ENCODE data around the gene NUDT21. TPM values are rescaled to one million over a fixed set of nuclear protein-coding genes. Genes with fewer than 3 reads are reported as not detected.

NUDT21 gene
- total and polyA plus RNA-seq, 7 donors: 16.9 to 52.4 (median 41.1) TPM

GRCh38 chr16:56422896-56423441 lies 28.2 kb downstream of the NUDT21 start:
- Histone ChIP-seq H3K27ac (peak overlapping the region; percentile 94), H3K4me3 (peak overlapping the region; percentile 94), H3K36me3 (ENCODE audit: insufficient read depth in 1 of 2, low read depth in 1 of 2) (no peaks in the 10 kb centered on the region), H3K9me3 (no peaks in the 10 kb centered on the region), H3K27me3 (ENCODE audit: insufficient read depth in 3 of 3, low read length in 2 of 3) (no peaks in the 10 kb centered on the region), H3K4me1 (peaks cover 37% of the 10 kb centered on the region)
- intact Hi-C loops (cut with DNase I): no loop called here
- no peak for TF ChIP-seq CTCF (IDR thresholded peaks at IDR 0.05)
- ATAC-seq: no peak
- 73 to 79% (median 74%) methylated on average over 4 of the region's 4 CpGs for WGBS, 3 donors
- no peak for DNase-seq

- intact Hi-C loops (cut with DNase I): no loop called here
- WGBS, 3 donors: 83 to 86% (median 84%) methylated on average over 5 of the region's 5 CpGs
- H3K4me1 ChIP-seq: peaks cover 37% of the 10 kb centered on the region
- ATAC-seq (no peak), DNase-seq (no peak)
- no peaks in the 10 kb centered on the region for H3K36me3 ChIP-seq (ENCODE audit: insufficient read depth in 1 of 2, low read depth in 1 of 2)
- no peaks in the 10 kb centered on the region for H3K9me3 ChIP-seq
- no peak overlapping the region for H3K27ac ChIP-seq
- no peaks in the 10 kb centered on the region for H3K27me3 ChIP-seq (ENCODE audit: insufficient read depth in 3 of 3, low read length in 2 of 3)
- peak overlapping the region; percentile 94 for H3K4me3 ChIP-seq
- TF ChIP-seq CTCF (IDR thresholded peaks at IDR 0.05): no peak
Measured at GRCh38 chr16:56421976-56422669, 29.0 kb downstream of the NUDT21 start.

GRCh38 chr16:56421313-56421712 lies 29.8 kb downstream of the NUDT21 start:
- no peak for ATAC-seq
- peaks cover 40% of the 10 kb centered on the region for H3K4me1 ChIP-seq
- WGBS, 3 donors: 83 to 93% (median 85%) methylated on average over 2 of the region's 2 CpGs
- TF ChIP-seq CTCF (IDR thresholded peaks at IDR 0.05): no peak
- no peaks in the 10 kb centered on the region for H3K27me3 ChIP-seq (ENCODE audit: insufficient read depth in 3 of 3, low read length in 2 of 3)
- no peak for DNase-seq
- H3K27ac ChIP-seq: no peak overlapping the region
- H3K9me3 ChIP-seq: no peaks in the 10 kb centered on the region
- H3K4me3 ChIP-seq: no peak overlapping the region
- no peaks in the 10 kb centered on the region for H3K36me3 ChIP-seq (ENCODE audit: insufficient read depth in 1 of 2, low read depth in 1 of 2)
- intact Hi-C loops (cut with DNase I): no loop called here

- no peak for ATAC-seq
- TF ChIP-seq CTCF (IDR thresholded peaks at IDR 0.05): no peak
- H3K36me3 ChIP-seq (ENCODE audit: insufficient read depth in 1 of 2, low read depth in 1 of 2): no peaks in the 10 kb centered on the region
- no peaks in the 10 kb centered on the region for H3K27me3 ChIP-seq (ENCODE audit: insufficient read depth in 3 of 3, low read length in 2 of 3)
- H3K27ac ChIP-seq: no peak overlapping the region
- DNase-seq: no peak
- H3K4me1 ChIP-seq: peaks cover 47% of the 10 kb centered on the region
- H3K9me3 ChIP-seq: no peaks in the 10 kb centered on the region
- H3K4me3 ChIP-seq: no peak overlapping the region
- intact Hi-C loops (cut with DNase I): no loop called here
Measured at GRCh38 chr16:56420613-56421012, 30.5 kb downstream of the NUDT21 start.

All from psoas muscle (tissue), 8 donors.